ENCODE measurements around the gene INTS15.
A peak's percentile ranks its signal among the peaks of the same experiment; 100 is the strongest.
"Not testable (repeated sequence)": the region's sequence is repeated elsewhere in the genome, so short reads cannot be mapped to it uniquely, and the experiment has no call there.

Gene INTS15

DNA sequence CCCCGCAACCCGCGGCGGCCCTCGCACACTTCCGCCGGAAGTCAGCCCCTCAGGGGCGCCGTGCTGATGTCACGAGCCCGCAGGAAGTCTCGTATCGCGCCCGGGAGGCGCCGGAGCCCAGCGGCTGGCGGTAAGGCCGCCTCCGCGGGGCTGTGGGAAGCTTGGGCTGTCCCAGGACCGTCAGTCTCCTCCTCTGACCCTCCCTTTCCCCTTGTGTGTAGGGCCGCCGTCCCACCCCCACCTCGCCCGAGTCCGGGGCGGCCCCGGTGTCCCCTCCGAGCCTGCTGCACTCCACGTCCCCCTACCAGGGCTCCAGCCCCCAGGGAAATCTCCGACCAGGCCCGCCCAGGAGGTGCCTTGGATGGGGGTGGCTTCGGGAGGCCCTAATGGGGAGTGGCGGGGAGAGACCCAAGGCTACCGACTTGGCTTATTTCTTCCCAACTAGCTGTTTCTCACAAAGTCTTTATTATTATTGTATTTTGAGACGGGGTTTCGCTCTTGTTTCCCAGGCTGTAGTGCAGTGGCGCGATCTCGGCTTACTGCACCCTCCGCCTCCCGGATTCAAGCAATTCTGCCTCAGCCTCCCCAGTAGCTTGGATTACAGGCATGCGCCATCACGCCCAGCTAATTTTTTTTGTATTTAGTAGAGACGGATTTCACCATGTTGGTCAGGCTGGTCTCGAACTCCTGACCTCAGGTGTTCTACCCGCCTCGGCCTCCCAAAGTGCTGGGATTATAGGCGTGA, 12.3 kb upstream of the INTS15 start, which contains the start of gene ZDHHC4:
Gene ZDHHC4 (plus strand): TSS at position 86 of the 745 bp plus-strand sequence. CDS start 3,108 bp downstream, outside the sequence.
- DNase-seq (ENCODE audit: low read depth), result peak; percentile 91

GRCh38 chr7:6578114-6579084, 11.4 kb upstream of the INTS15 start:
- peak; percentile 25 for DNase-seq (ENCODE audit: low read depth)

DNA sequence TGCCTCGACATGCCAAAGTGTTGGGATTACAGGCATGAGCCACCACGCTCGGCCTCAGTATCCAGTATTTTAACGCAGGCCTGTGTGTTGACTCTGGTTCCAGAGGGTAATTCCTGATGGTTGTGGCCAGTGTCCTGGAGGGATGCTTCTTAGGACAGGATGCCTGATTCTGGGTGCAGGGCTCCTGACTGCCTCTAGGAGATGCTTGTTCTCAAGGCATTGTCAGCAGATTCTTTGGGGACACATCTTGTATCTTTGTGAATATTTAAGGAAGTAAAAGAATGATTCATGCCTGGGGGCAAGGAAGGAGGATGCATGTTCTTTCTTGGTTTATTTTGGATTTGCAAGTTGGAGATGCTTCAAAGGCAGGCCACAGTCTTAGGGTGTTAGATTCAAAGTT, 10.4 kb upstream of the INTS15 start:
- peak; percentile 76 for DNase-seq (ENCODE audit: low read depth)

DNA sequence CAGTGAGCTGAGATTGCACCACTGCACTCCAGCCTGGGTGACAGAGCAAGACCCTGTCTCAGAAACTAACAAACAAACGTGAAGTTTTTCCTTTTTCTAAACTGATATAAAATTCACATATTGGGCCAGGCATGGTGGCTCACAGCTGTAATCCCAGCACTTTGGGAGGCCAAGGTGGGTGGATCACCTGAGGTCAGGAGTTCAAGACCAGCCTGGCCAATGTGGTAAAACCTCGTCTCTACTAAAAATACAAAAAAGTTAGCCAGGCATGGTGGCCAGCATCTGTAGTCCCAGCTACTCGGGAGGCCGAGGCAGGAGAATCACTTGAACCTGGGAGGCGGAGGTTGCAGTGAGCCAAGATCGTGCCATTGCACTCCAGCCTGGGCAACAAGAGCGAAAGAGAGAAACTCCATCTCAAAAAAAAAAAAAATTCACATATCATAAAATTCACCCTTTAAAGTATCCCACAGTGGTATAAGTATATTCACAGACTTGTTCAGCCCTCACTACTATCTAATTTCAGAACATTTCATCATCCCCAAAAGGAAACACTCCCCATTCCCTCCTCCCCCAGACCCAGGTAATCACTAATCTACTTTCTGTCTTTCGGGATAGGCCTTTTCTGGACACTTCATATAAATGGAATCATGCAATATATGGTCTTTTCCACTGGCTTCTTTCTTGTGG, 3.9 kb upstream of the INTS15 start:
- DNase-seq (ENCODE audit: low read depth), result not testable (repeated sequence)

- DNase-seq (ENCODE audit: low read depth), result no peak
These were observed 1.3 kb upstream of the INTS15 start for GRCh38 chr7:6588566-6588965.

DNA sequence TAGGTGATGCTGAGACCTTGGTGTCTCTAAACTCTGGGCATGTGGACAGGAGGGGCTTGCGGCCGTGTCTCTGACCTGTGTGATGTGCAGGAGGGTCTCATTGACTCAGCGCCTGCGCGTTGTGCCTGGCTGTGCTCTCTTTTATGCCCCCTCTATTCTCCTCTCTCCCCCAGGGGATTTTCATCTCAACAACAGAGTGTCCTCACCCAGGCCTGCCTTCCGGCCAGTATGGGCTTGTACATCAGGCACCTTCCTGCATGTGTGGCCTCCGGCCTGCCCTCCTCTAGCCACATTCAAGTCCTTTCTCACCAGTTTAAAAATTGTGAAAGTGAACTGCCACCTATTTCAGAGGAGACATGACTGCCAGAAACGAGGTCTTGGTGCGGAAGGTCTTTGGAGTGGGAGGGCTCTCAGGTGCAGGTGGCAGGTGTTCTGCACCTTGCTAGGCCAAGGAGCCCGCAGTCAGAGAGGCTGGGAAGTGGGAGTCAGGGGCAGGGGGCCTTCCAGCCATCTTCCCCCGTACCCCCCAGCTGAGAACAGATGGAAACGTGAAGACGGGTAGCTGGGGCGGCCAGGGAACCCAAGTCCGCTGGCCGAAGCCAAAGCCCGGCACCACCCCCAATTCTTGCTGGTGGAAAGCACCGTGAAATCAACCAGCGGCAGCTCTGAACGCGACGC, 531 bp upstream of the INTS15 start:
- no peak for DNase-seq (ENCODE audit: low read depth)

DNA sequence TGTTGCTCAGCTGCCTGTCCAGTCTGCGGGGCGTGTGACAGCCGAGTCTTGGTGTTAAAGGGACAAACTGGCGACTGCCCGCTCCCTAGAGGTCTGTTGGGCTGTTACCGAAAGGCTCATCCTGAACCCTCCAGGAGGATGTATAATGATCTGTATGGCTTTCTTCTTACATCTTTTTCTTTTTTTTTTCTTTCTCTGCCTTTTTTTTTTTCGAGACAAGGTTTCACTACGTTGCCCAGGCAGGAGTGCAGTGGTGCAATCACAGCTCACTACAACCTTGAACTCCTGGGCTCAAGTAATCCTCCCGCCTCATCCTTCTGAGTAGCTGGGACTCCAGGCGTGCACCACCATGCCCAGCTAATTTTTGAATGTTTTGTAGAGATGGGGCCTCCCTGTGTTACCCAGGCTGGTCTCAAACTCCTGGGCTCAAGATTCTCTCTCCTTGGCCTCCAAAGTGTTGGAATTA, 857 bp downstream of the INTS15 start:
- DNase-seq (ENCODE audit: low read depth), result no peak

- no peak for DNase-seq (ENCODE audit: low read depth)
These were observed 10.3 kb downstream of the INTS15 start for GRCh38 chr7:6600093-6600492.

DNA sequence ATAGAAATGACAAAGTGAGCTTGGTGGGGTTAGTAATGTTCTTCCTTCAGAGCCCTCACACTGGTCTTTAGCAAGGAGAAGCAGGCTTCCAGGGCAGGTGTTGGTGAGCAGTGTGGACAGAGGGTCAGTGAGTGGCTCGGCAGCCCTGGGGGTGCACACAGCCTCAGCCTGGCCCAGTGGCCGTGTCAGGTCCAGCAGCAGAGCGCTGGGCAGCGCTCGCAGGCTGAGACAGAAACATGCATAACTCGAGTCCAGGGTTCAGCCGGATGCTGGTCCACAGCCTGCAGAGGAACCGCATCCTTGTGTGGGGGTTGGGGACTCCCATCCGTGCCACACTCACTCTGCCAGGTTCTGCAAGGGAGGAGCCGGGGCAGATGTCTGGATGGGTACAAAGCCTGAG, 14.6 kb downstream of the INTS15 start:
- no peak for DNase-seq (ENCODE audit: low read depth)

DNA sequence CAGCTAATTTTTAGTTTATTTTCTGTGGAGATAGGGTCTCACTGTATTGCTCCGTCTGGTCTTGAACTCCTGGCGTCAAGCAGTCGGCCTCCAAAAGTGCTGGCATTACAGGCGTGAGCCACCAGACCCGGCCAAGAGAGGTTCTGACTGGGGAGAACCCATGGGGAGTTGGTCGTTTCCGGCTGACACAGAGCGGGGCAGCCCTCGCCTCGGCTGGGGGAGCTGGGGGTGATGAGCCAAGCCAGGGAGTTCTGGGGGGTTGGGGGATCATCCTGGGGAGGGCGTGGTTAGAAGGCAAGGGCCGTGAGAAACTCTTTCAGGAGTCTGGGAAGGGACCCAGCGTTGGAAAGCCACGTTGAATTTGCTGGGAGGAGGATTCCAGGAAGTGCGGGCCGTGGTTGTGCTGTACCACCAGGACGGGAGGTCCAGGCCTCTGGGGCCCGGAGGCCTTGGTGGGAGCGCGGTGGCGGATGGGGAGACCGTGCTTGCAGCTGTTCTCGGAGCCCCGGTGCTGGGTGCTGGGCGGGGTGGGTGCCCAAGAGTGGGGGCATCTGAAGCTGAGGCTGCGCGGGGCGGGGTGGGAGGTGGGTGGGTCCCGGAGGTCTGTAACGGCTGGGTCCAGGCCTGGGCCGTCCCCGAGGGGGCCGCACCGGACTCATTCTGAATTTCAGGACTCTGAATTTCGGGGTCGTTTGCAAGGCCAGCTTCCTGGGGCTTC, 17.2 kb downstream of the INTS15 start:
- no peak for DNase-seq (ENCODE audit: low read depth)

DNA sequence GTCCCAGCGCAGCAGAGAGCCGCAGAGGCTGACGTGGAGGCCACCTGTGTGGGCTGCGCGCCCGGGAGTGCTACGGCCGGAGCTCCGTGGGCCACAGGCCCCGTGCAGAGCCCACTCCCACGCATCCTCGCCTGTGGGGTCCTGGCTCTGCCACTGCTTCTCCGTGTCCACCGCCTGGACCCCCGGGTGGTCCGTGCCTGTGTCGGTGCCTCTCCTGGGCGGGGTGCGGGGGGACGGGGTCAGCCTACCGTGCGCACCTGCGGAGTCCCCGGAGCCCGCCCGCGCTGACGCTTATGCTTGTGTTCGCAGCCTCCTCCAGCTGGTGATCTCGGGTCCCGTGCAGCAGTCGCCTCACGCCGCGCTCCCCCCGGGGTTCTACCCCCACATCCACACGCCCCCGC, 17.8 kb downstream of the INTS15 start:
- no peak for DNase-seq (ENCODE audit: low read depth)

DNA sequence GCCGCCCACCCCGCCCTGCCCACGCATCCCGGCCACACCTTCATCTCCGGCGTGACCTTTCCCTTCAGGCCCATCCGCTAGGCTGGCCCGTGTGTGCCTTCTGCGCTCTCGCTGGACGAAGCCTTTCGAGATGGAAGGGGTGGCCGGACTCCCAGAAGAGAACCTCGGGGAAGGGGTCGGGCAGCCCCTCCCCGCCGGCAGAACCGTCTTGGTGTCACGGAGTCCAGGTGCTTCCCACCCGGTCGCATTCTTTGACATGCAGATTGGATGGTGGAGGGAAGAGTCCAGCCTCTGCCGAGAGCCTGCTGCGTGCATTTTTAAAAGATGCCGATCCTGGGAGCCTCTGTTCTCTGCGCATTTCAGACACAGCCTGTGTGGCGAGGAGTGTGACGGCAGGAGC, 18.3 kb downstream of the INTS15 start:
- DNase-seq (ENCODE audit: low read depth), result no peak

DNA sequence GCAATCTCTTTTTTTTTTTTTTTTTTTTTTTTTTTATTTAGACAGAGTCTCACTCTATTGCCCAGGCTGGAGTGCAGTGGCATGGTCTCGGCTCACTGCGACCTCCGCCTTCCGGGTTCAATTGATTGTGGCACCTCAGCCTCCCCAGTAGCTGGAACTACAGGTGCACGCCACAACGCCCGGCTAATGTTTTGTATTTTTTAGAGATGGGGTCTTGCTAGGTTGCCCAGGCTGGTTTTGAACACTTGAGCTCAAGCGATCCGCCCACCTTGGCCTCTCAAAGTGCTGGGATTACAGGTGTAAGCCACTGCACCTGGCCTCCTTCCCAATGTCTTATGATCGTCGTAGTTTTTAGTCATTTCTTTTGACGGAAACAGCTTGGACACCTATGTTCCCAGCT, 19.0 kb downstream of the INTS15 start:
- no peak for DNase-seq (ENCODE audit: low read depth)

DNA sequence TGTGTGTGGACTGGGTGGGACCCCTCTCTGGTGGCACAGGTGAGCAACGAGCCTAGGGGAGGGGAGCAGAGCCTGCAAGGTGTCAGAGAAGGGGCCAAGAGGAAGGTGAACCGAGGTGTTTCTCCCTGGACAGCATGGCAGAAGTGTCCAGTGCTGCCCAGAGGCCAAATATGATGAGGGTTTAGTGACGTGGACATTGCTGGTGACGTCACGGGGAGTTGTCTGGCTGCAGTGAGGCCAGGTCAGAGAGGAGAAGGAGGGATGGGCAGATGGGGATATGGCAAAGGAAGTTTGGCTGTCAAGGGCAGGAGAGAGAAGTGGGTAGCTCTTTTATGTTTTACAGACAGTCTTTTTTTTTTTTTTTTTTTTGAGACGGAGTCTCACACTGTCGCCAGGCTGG, 23.0 kb downstream of the INTS15 start:
- no peak for DNase-seq (ENCODE audit: low read depth)

- DNase-seq (ENCODE audit: low read depth), result no peak
These were observed 23.9 kb downstream of the INTS15 start for GRCh38 chr7:6613706-6614105.

GRCh38 chr7:6614953-6615722, 25.3 kb downstream of the INTS15 start, which contains the start of gene ZNF853:
Gene ZNF853, plus strand, starts transcription at chr7:6615610. Its CDS starts 565 bp downstream, at chr7:6616175.
- no peak for DNase-seq (ENCODE audit: low read depth)

DNA sequence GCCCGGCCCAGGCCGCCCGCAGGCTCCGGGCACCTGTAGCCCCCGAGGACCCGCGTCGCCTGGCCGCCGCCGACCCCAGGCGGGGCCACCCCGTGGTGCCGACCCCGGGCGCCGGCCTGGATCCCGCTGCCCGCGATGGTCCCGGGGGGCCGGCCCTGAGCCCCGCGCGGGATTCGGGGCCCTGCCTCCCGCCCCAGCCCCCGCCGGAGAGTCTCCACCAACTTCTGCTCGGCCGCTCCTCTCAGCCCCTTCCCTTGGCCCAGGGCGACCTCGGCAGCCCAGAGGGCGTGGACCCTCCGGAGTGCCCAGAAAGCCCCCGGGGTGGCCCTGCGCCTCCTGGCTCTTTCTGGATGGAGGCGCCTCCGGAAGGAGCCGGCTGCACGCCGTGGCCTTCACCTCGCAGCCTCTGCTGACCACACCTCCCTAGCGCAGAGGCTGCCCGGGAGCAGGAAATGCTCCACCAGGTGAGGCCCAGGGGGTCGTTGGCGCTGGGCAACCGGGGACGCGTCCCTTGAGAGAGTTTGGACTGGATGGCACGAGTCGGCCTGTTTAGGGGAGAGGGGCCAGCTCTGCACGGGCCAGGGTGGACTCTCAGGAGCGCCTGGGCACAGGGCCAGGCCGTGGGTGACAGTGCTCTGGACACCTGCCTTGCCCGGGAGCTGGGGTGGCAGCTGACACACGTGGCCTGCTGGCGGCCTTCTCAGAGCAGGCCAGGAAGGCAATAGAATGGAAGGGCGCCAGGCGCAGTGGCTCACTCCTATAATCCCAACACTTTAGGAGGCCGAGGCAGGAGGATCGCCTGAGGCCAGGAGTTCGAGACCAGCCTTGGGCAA, 26.1 kb downstream of the INTS15 start:
- DNase-seq (ENCODE audit: low read depth), result no peak

DNA sequence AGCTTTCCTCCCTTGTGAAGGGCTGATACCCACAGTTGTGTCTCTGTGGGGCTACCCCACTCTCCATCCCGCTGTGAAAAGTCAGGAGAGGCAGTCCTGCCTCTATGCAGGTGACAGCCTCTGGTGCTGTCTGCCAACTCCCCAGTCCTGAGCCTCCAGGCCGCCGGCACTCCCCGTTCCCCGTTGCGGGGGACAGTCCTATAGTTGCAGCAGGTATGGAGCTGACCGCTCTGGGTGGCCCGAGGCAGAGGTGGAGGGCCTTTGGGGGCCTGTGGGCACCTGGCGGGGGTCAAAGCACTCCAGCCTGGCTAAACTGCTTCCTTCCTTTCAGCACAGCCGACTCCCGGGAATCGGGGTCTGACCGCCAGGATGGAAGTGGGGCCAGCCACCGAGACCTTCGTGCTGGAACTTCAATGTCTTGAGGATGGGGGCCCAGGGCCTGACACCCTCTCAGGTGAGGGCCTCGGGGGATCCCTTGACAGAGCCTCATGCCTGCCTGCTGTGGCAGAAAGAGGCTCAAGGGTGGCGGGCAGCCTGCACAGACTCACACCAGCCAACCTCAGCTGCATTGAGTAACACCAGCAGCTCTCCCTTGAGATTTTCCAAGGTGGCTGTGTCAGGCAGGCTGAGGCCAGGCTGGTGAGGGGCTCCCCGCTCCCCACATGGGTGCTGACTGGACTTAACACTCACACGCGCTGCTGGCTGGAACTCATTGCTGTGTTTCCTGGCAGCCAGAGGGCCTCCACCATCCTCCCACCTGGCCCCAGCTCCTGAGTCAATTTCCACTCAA, 27.2 kb downstream of the INTS15 start:
- no peak for DNase-seq (ENCODE audit: low read depth)

Measured in ELR (cell line).